BLaER1 treated with 17β-estradiol and CSF1 and Interleukin-3, amounts not matched to agents 10 nM and 100 nM (cell line): ENCODE measurements around the gene USP20.

Experiments
- H3K27ac ChIP-seq, 11 experiments: shearing (Covaris generic); formaldehyde crosslinking; 2 replicates each; pipeline ENCODE4 v1.8.1; 2022
- H3K27me3 ChIP-seq, 11 experiments: shearing (Covaris generic); formaldehyde crosslinking; 2 replicates each; pipeline ENCODE4 v1.8.1; 2022
- H3K36me3 ChIP-seq, 11 experiments: shearing (Covaris generic); formaldehyde crosslinking; 2 replicates each; pipeline ENCODE4 v1.8.1; 2022
- H3K4me1 ChIP-seq, 10 experiments: shearing (Covaris generic); formaldehyde crosslinking; 2 replicates each; pipeline ENCODE4 v1.8.1; 2022
- H3K4me2 ChIP-seq, 11 experiments: shearing (Covaris generic); formaldehyde crosslinking; 2 replicates each; pipeline ENCODE4 v1.8.1; 2022
- H3K4me3 ChIP-seq, 10 experiments: shearing (Covaris generic); formaldehyde crosslinking; 2 replicates each; pipeline ENCODE4 v1.8.1; 2022
- H3K9ac ChIP-seq, 11 experiments: shearing (Covaris generic); formaldehyde crosslinking; 2 replicates each; pipeline ENCODE4 v1.8.1; 2022
- H3K9me3 ChIP-seq, 11 experiments: shearing (Covaris generic); formaldehyde crosslinking; replicated peaks in 1 of 11; 2 replicates each; pipeline ENCODE4 v1.8.1; 2022
- H4K20me1 ChIP-seq, 11 experiments: shearing (Covaris generic); formaldehyde crosslinking; 2 replicates each; pipeline ENCODE4 v1.8.1; 2022
- Cebpa-rat ChIP-seq, 11 experiments: shearing (Covaris generic); IDR thresholded peaks; 2 replicates each; pipeline ENCODE4 v1.8.1; 2022

Gene USP20

GRCh38 chr9:129803676-129804060, 31.6 kb upstream of the USP20 start:
- H3K36me3 ChIP-seq: peaks cover 19 to 44% (median 30%) of the 10 kb centered on the region in 11 experiments; a peak in 21 of 22 replicates
- no peaks in the 10 kb centered on the region for H3K9me3 ChIP-seq
- H3K4me3 ChIP-seq: peak overlapping the region; percentile 68 to 91 (median 82)
- H3K27me3 ChIP-seq: no peaks in the 10 kb centered on the region
- peaks cover 3 to 55% (median 44%) of the 10 kb centered on the region in 11 experiments; a peak in 17 of 22 replicates for H4K20me1 ChIP-seq
- TF ChIP-seq Cebpa-rat (IDR thresholded peaks at IDR 0.05): no peak
- H3K27ac ChIP-seq: peak overlapping the region; percentile 64 to 83 (median 75); a peak in 19 of 22 replicates
- peaks cover 32 to 44% (median 36%) of the 10 kb centered on the region in 10 experiments for H3K4me1 ChIP-seq
- H3K4me2 ChIP-seq: peak overlapping the region; percentile 90 to 99 (median 97)
- H3K9ac ChIP-seq: peak overlapping the region; percentile 75 to 87 (median 81)

- peak overlapping the region; percentile 46 to 93 (median 69) for H3K4me2 ChIP-seq
- no peak for TF ChIP-seq Cebpa-rat (IDR thresholded peaks at IDR 0.05)
- H3K9me3 ChIP-seq: no peaks in the 10 kb centered on the region
- H3K4me1 ChIP-seq: peaks cover 45 to 62% (median 49%) of the 10 kb centered on the region in 10 experiments
- peaks cover 17 to 79% (median 65%) of the 10 kb centered on the region in 11 experiments; a peak in 21 of 22 replicates for H4K20me1 ChIP-seq
- peak overlapping the region in 2 of 11 experiments; percentile 25 to 49; a peak in 3 of 22 replicates for H3K9ac ChIP-seq
- H3K36me3 ChIP-seq: peaks cover 43 to 68% (median 51%) of the 10 kb centered on the region in 11 experiments
- H3K27ac ChIP-seq: peak overlapping the region in 4 of 11 experiments; percentile 9 to 37 (median 28); a peak in 5 of 22 replicates
- H3K4me3 ChIP-seq: peak overlapping the region in 1 of 10 experiments; percentile 28; a peak in 2 of 20 replicates
- H3K27me3 ChIP-seq: no peaks in the 10 kb centered on the region
Measured at GRCh38 chr9:129806061-129806460, 29.2 kb upstream of the USP20 start.

GRCh38 chr9:129809346-129809745, 25.9 kb upstream of the USP20 start:
- peak overlapping the region in 4 of 11 experiments; percentile 7 to 43 (median 18); a peak in 2 of 22 replicates for H3K9ac ChIP-seq
- peak overlapping the region in 1 of 11 experiments; percentile 9; a peak in 2 of 22 replicates for H3K27ac ChIP-seq
- no peak overlapping the region for H3K4me3 ChIP-seq
- no peaks in the 10 kb centered on the region for H3K9me3 ChIP-seq
- H4K20me1 ChIP-seq: peaks cover 34 to 97% (median 85%) of the 10 kb centered on the region in 11 experiments; a peak in 21 of 22 replicates
- H3K4me2 ChIP-seq: peak overlapping the region; percentile 8 to 64 (median 56); a peak in 21 of 22 replicates
- H3K4me1 ChIP-seq: peaks cover 41 to 60% (median 48%) of the 10 kb centered on the region in 10 experiments
- TF ChIP-seq Cebpa-rat (IDR thresholded peaks at IDR 0.05): no peak
- no peaks in the 10 kb centered on the region for H3K27me3 ChIP-seq
- peaks cover 67 to 94% (median 82%) of the 10 kb centered on the region in 11 experiments for H3K36me3 ChIP-seq

GRCh38 chr9:129810116-129810515, 25.1 kb upstream of the USP20 start:
- peak overlapping the region in 1 of 11 experiments; percentile 64; a peak in 3 of 22 replicates for H3K4me2 ChIP-seq
- H3K9me3 ChIP-seq: no peaks in the 10 kb centered on the region
- no peak overlapping the region for H3K4me3 ChIP-seq
- H4K20me1 ChIP-seq: peaks cover 34 to 97% (median 89%) of the 10 kb centered on the region in 11 experiments; a peak in 21 of 22 replicates
- no peak overlapping the region for H3K27ac ChIP-seq
- peaks cover 34 to 53% (median 43%) of the 10 kb centered on the region in 10 experiments for H3K4me1 ChIP-seq
- no peak overlapping the region for H3K9ac ChIP-seq
- no peaks in the 10 kb centered on the region for H3K27me3 ChIP-seq
- no peak for TF ChIP-seq Cebpa-rat (IDR thresholded peaks at IDR 0.05)
- peaks cover 74 to 94% (median 88%) of the 10 kb centered on the region in 11 experiments for H3K36me3 ChIP-seq

GRCh38 chr9:129810788-129811187, 24.5 kb upstream of the USP20 start:
- H3K36me3 ChIP-seq: peaks cover 78 to 94% (median 90%) of the 10 kb centered on the region in 11 experiments

GRCh38 chr9:129811967-129812363, 23.3 kb upstream of the USP20 start:
- TF ChIP-seq Cebpa-rat (IDR thresholded peaks at IDR 0.05): no peak
- H3K9ac ChIP-seq: peak overlapping the region in 3 of 11 experiments; percentile 1 to 41 (median 26); a peak in 1 of 22 replicates
- H3K27ac ChIP-seq: no peak overlapping the region; a peak in 1 of 22 replicates
- peaks cover 86 to 99% (median 95%) of the 10 kb centered on the region in 11 experiments for H3K36me3 ChIP-seq
- peaks cover 16 to 37% (median 25%) of the 10 kb centered on the region in 10 experiments for H3K4me1 ChIP-seq
- no peak overlapping the region for H3K4me3 ChIP-seq
- no peaks in the 10 kb centered on the region for H3K27me3 ChIP-seq
- peak overlapping the region in 6 of 11 experiments; percentile 6 to 53 (median 37); a peak in 8 of 22 replicates for H3K4me2 ChIP-seq
- no peaks in the 10 kb centered on the region for H3K9me3 ChIP-seq
- peaks cover 32 to 98% (median 87%) of the 10 kb centered on the region in 11 experiments; a peak in 21 of 22 replicates for H4K20me1 ChIP-seq

More at GRCh38 chr9:129810788-129811187, 24.5 kb upstream of the USP20 start:
- no peak overlapping the region for H3K27ac ChIP-seq
- H3K4me1 ChIP-seq: peaks cover 28 to 46% (median 36%) of the 10 kb centered on the region in 10 experiments
- H3K27me3 ChIP-seq: no peaks in the 10 kb centered on the region
- H4K20me1 ChIP-seq: peaks cover 34 to 97% (median 89%) of the 10 kb centered on the region in 11 experiments; a peak in 21 of 22 replicates
- H3K4me2 ChIP-seq: no peak overlapping the region
- H3K9me3 ChIP-seq: no peaks in the 10 kb centered on the region
- H3K4me3 ChIP-seq: no peak overlapping the region
- H3K9ac ChIP-seq: no peak overlapping the region
- no peak for TF ChIP-seq Cebpa-rat (IDR thresholded peaks at IDR 0.05)

- peaks cover 31 to 98% (median 83%) of the 10 kb centered on the region in 11 experiments; a peak in 21 of 22 replicates for H4K20me1 ChIP-seq
- no peak for TF ChIP-seq Cebpa-rat (IDR thresholded peaks at IDR 0.05)
- no peaks in the 10 kb centered on the region for H3K9me3 ChIP-seq
- H3K4me1 ChIP-seq: peaks cover 16 to 37% (median 25%) of the 10 kb centered on the region in 10 experiments
- peak overlapping the region in 3 of 11 experiments; percentile 1 to 41 (median 26); a peak in 1 of 22 replicates for H3K9ac ChIP-seq
- H3K36me3 ChIP-seq: peaks cover 86 to 99% (median 95%) of the 10 kb centered on the region in 11 experiments
- no peak overlapping the region for H3K4me3 ChIP-seq
- peak overlapping the region in 6 of 11 experiments; percentile 6 to 53 (median 37); a peak in 8 of 22 replicates for H3K4me2 ChIP-seq
- no peak overlapping the region for H3K27ac ChIP-seq
- H3K27me3 ChIP-seq: no peaks in the 10 kb centered on the region
Measured at GRCh38 chr9:129812385-129812784, 22.9 kb upstream of the USP20 start.

- Histone ChIP-seq H3K36me3 (peaks cover 87 to 99% (median 95%) of the 10 kb centered on the region in 11 experiments), H3K27ac (no peak overlapping the region), H4K20me1 (peaks cover 31 to 95% (median 79%) of the 10 kb centered on the region in 11 experiments; a peak in 21 of 22 replicates), H3K27me3 (no peaks in the 10 kb centered on the region), H3K4me1 (peaks cover 18 to 43% (median 28%) of the 10 kb centered on the region in 10 experiments), H3K9ac (no peak overlapping the region), H3K9me3 (no peaks in the 10 kb centered on the region), H3K4me2 (no peak overlapping the region), H3K4me3 (no peak overlapping the region)
- TF ChIP-seq Cebpa-rat (IDR thresholded peaks at IDR 0.05): no peak
Measured at GRCh38 chr9:129813661-129814060, 21.6 kb upstream of the USP20 start.
